ENCODE measurements around the gene NFATC3.

The NFATC3 gene

DNA sequence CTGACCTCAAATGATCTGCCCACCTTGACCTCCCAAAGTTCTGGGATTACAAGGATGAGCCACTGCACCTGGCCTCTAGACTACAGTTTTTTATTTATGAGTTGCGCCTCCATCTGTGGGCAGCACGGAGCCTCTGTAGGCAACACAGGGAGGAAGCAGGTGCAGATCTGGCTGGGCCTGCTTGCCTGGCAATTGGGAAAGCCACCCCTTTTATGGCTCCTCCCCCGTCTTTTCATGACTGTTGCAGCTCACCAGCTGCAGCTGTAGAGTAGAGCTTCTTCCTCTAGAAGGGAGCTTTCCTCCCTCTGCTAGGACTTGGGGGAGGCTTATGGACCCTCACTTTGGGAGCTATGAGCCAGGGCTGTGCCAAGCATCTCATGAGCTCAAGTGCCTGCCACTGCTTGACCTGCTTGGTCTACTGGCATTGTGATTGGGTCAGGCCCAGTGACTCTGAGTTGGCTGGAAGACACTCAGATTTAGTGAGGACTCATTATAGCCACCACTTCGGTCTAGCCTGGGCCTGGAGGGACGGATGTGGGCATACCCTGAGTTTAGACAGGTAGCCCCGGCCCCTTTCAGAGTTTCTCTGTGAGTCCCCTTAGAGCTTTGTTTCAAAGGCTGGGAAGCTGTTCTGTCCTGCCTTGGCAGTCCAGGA is 172.2 kb downstream of the NFATC3 start:
- peak; percentile 67 for DNase-seq

DNA sequence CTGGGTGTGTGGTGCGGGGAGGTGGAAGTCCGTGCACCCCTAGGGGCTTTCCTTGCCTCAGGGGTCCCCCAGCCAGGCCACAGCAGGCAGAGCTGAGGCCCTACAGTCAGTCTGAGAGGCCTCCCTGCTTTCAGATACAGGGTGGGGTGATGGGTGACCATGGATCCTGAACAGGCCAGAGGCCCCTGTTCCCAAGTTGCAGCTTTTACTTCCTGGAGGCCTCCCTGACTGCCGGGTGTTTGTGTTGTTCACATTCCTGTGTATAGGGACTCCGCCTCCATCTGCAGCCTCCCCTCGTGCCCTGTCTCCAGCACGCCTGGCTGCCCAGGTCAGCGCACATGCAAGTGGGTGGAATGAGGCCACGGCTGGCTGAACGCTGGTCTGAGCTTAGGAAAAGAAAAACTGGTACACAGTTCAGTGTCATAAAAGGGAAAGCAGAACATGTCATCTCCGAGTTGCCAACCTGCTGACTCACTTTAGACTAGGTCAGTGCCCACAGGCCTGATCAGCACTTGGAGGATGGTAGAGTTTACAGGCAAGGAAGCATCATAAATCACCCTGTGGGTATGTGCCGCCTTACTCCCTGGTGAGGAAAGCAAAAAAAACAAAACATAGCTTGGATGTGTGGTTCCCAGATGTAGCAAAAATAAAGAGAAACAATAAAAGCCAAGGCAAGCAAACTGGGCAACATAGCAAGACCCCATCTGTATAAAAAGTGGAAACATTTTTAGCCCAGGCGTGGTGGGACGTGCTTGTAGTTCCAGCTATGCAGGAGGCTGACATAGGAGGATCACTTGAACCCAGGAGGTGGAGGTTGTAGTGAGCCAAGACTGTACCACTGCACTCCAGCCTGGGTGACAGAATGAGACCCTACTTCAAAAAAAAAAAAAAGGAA is 173.0 kb downstream of the NFATC3 start:
- no peak for DNase-seq

DNA sequence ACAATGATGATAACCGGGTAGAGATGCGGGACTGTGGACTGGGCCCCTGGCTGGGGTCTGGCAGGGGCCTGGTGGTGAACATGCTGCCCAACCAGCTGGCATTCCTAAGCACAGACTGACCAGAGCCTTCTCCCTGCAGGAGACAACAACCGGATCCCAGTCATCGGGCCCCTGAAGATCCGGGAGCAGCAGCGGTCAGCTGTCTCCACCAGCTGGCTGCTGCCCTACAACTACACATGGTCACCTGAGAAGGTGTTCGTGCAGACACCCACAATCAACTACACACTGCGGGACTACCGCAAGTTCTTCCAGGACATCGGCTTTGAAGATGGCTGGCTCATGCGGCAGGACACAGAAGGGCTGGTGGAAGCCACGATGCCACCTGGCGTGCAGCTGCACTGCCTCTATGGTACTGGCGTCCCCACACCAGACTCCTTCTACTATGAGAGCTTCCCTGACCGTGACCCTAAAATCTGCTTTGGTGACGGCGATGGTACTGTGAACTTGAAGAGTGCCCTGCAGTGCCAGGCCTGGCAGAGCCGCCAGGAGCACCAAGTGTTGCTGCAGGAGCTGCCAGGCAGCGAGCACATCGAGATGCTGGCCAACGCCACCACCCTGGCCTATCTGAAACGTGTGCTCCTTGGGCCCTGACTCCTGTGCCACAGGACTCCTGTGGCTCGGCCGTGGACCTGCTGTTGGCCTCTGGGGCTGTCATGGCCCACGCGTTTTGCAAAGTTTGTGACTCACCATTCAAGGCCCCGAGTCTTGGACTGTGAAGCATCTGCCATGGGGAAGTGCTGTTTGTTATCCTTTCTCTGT is 174.0 kb downstream of the NFATC3 start:
- no peak for DNase-seq

DNA sequence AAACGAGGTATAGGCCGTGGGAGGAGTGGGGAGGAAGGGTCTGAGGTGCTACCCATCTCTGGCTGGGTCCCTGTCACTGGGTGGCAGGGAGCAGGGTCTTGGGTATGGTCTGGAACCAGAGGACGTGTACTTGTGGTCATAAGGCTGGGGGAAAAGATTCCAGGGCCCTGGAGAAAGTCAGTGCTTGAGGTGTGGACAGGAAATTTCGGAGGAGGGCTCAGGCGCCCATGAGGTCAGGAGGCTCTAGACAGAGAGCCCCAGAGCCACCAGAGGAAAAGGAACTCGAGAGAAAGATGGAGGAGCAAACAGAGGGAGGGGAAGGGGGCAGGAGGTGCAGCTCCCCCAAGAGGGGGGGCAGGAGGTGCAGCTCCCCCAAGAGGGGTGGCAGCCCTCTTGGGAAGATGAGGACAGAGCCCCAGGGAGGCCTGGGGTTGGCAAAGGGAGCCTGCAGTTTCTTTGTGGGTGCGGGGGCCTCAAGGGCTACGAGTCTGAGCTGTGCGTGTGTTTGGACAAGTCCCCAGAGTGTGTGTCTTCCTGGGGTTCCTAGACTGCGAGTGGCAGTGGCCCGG is 178.5 kb downstream of the NFATC3 start:
- no peak for DNase-seq

DNA sequence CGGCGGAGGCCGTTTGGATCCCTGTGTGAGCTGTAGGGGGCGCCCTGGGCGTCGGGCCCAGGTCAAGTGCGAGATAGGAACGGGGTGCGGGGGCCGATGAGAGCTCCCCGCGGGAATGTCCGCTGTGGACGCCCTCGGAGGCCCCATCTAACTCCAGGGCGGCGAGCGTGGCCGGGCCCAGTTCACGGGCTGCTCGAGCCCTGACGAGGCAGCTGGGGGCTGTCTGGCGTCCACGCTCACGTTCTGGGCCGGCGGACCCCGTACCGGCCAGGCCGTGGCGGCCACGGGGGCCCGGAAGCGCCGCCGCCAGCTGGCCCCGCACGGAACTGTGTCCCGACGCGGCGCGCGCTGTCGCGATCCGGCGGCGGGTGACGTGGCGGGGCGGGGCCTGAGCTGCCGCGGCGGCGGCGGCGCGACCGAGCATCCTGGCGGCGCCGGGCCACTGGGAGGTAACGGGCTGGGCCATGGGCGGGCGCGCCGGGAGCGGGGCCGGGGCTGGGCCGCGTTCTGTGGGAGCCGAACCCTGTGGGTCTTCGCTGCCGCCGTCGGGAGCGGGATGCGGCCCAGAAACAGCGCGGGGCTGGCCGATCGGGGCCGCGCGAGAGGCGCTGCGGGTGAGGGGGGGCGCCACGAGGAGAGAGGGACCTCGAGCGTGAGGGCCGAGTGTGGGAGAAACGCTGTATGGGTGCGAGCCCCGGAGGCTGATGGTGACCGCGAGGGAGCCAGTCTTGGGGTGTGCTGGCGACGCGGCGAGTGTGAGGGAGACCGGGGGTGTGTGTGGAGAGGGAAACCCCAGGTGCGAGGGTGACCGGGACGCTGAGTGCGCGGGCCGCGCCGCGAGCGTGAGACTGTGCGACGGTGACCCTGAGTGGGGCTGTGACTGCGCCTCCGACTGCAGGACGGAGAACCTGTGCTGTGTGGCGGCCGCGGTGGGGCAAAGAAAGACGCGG is 179.2 kb downstream of the NFATC3 start, which contains the start of gene SLC7A6:
TSS of gene SLC7A6 (plus strand) at position 399 of the 950 bp plus-strand sequence. CDS start 10,201 bp downstream, outside the sequence.
- peak; percentile 48 for DNase-seq

DNA sequence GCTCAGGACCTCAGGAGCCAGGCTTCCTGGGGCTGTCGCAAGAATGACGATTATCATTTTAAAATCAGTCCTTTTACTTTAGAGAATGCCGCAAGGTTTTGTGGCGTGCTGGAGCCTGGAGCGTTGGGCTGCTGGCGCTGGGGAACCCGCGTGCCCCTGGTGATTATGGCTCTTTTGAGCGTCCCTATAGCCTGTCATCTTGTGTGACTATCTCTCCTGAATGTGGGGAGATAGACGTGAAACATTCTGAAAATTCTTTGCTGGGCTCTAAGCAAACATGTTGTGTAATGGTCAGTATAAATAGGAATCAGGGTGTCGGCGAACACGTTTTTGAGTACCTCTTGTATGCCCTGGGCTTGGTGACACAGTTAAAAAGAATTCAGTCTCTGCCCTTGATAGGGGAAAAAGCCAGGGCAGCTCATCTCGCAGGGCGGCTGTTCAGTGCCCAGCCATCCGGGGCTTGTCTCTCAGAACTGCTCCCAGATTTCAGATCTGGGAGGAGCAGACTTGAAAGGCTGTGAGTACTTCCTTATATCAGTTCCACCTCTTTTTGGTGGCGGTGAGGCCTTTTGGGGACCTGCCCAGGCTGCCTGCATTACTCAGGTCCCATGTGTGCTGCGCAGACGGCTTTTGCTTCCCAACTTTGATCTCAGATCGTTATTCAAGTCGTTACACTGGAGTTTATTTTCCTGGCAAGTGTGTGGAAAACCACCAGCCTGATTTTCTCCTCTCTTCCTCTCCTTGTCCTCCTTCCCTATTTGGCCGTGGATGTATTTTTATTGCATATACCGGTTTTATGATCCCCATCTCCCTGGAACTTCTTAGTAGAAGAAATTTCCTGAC is 180.1 kb downstream of the NFATC3 start:
- DNase-seq, result peak; percentile 34

DNA sequence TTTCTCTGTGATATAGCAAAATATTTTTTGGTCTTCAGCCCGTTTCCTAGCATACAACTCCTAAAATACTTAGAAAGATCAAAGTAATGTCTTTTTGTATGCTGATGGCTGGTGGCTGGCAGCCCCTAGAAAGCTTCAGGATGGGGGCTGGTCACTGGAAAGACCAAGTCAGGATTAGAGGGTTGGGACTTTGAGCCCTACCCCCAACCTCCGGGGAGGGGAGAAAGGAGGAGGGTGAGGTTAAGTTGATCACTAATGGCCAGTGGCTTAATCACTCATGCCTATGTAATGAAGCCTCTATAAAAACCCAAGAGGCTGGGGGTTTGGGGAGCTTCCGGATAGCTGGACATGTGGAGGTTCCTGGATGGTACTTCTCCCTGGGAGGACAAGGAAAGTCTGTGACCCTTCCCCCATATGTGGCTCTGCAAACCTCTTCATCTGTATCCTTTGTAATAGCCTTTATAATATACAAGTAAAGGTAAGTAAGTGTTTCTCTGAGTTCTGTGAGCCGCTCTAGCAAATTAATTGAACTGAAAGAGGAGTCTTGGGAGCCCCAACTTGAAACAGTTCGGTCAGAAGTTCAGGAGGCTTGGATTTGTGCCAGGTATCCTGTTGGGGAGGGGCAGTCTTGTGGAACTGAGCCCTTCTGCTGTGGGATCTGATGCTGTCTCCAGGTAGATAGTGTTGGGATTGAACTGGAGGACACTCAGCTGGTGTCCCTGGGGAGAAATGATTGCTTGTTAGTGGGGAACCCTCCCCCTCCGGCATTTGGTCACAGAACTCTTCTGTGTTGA is 182.6 kb downstream of the NFATC3 start:
- no peak for DNase-seq

DNA sequence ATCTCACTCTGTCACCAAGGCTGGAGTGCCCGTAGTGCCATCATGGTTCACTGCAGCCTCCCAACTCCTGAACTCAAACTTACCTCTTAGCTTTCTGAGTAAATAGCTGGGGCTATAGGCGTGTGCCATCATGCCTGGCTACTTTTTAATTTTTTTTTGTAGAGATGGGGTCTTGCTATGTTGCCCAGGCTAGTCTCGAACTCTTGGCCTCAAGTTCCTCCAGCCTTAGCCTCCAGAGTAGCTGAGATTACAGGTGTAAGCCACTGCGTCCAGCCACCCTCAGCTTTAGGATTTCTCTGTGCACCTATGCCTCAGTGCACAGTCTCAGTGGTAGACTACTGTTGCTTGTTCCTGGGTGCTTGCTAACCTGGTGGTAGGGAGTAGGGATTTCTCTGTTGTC is 184.6 kb downstream of the NFATC3 start:
- no peak for DNase-seq

DNA sequence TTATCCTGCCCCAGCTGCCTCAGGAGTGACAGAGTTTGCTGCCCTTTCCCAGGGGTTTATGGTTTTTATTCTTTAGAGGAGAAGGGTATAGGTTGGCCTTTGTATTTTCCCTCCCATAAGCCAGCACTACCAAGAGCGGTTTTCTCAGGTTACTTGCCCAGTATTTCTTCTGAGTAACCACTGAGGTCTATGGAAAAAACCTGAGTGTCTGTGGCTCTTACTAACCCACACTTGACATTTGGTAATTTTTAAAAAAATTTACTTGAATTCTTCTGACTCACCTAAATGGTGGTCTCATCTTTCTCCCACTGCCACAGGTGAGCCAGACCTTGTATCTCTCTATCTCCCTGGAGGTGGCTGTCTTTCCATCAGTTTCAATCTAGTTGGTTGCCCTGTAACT is 185.2 kb downstream of the NFATC3 start:
- no peak for DNase-seq

DNA sequence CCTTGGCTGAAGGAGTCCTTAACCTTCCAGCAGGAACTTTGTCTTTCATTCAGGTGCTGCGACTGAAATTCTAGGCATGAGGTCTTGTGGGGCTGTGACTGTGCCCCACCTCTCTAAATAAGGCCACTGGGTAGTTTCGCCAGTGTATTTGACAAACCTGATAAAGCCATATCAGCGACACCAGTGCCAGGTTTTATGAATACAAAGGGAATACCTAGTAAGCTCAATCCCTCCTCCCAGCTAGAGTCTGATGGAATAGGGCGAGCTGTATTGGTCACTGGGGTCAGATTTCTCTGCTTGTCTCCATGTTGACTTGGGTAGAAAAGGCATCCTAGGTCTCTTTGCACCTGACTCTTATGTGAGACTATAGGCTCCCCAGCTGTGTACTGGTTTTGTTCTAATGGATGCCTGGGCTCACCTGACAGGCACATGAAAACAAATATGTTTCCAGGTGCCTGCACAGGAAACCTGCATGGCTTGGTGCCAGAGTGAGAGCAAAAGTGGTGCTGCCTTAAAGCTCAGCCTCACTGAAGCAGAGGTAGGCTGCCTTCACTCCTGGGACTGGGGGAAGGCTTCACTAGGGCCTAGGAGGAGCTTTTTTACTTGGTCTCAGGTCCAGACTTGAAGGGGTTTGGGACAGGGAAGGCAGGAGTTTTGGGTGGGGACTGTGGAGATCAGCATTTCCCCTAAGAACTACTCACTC is 187.5 kb downstream of the NFATC3 start:
- DNase-seq, result peak; percentile 86

DNA sequence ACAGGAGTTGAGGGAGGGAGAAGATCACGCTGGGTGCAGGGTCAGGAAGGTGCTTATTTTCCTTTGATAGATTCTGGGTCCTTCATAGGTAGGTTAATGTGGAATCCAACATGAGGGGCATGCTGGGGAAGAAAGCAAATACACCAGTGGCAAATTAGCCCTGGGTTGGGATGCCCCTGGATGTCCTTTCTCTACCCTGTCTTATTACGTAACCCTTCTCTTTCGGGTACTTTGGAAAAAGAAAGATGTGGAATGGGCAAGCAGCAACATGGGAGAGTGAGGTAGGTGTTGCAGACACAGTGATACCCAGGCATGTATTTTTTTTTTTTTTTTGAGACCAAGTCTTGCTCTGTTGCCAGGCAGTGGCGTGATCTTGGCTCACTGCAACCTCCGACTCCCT is 188.3 kb downstream of the NFATC3 start:
- DNase-seq, result no peak

DNA sequence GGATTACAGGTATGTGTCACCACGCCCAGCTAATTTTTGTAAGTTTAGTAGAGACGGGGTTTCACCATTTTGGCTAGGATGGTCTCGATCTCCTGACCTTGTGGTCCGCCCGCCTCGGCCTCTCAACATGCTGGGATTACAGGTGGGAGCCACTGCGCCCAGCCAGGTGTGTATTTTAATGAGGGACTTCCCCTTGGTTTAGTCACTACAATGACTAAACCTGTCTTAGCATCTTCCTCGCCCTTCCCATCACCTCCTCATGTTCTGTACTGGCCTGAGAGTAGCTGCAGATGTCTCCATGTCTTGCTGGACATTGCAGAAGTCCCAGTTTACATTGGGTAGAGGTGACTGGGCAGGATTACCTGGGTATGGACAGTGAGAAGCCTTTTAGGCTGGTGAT is 188.7 kb downstream of the NFATC3 start:
- DNase-seq, result no peak

DNA sequence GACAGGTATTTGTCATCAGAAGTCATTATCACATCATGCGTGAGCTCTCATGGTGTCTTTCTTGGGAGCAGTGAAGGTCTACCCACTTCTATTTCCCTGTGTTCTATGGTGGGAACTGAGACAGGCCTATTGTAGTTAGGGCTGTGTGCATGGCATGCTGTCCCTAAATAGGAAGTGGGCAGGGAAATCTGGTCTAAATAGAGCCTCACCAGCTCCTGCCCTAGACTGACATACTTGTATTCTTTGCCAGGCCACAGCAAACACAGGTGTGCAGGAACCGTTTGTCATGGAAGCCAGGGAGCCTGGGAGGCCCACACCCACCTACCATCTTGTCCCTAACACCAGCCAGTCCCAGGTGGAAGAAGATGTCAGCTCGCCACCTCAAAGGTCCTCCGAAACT is 189.3 kb downstream of the NFATC3 start:
- DNase-seq, result no peak

DNA sequence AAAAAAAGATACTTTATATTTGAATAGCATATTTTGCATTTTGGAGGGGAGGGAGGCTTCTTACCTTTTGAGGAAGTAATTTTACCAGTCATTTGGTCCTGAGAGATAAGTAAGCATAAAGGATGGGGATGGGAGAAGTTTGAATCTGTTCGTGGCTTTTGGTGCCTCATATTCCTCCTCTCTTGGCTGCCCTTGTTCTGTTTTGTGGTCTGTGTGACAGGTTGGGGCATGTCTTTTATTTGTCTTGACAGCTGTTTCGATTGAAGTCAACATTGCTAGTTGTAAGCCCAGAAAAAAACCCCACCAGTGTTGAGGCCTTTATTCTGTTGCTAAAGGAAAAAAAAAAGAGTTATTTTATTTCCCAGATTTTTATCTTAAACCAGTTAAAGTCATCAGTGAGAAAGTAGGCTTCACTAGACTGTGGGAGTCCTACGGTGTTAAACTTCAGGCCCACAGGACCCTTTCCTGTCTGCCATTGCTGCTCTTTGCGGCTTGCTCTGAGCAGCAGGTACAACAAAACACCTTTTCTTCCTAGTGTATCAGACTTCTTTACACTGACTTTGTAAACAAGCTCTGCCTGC is 190.5 kb downstream of the NFATC3 start:
- peak; percentile 67 for DNase-seq

DNA sequence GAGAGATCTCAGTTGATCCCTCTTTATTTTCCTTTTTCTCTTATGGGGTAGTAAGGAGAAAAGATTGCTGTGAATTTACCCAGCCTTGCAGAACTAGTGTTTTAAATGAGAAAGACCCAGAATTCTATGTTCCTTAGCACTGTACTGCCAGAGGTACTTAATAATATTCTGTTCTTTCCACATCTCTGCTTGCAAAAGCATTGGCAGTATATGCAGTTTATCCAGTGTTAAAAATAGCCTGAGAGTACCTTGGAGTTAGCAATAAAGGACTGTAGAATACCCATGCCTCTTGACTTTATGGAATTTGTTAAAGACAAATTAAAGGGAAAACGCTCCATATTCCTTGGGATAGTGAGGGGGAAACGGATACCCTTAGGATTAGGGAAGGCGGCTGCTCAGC is 191.1 kb downstream of the NFATC3 start:
- DNase-seq, result no peak
